HepG2 (cell line): ENCODE data around the gene ATP8A2. TPM values are rescaled to one million over a fixed set of nuclear protein-coding genes. Genes with fewer than 3 reads are reported as not detected.

Experiments used
- HDAC2 ChIP-seq: sonication (generic); formaldehyde crosslinking; IDR thresholded peaks from 2 replicates; pipeline ENCODE4 v1.4.0; 2020; ENCODE audit warnings: missing genetic modification reagents
- PAWR ChIP-seq: sonication (generic); formaldehyde crosslinking; IDR thresholded peaks from 2 replicates; pipeline ENCODE4 v1.4.0; 2020; ENCODE audit warnings: missing genetic modification reagents, mild to moderate bottlenecking, borderline replicate concordance
- TGIF2 ChIP-seq: IDR thresholded peaks from 2 replicates; pipeline ENCODE4 v1.6.1; 2016; ENCODE audit warnings: control low read depth, missing compliant biosample characterization
- ZNF274 ChIP-seq: sonication (generic); formaldehyde crosslinking; IDR thresholded peaks from 2 replicates; pipeline ENCODE4 v1.5.1; 2020; ENCODE audit warnings: mild to moderate bottlenecking, missing genetic modification reagents
- ZNF34 ChIP-seq: sonication (generic); formaldehyde crosslinking; IDR thresholded peaks from 2 replicates; pipeline ENCODE4 v1.4.0; 2020; ENCODE audit warnings: mild to moderate bottlenecking, missing genetic modification reagents, borderline replicate concordance
- ZNF501 ChIP-seq: sonication (generic); formaldehyde crosslinking; IDR thresholded peaks from 2 replicates; pipeline ENCODE4 v1.5.1; 2020; ENCODE audit warnings: mild to moderate bottlenecking, moderate library complexity, missing genetic modification reagents
- ZNF543 ChIP-seq: sonication (generic); formaldehyde crosslinking; IDR thresholded peaks from 2 replicates; pipeline ENCODE4 v1.4.0; 2020; ENCODE audit warnings: mild to moderate bottlenecking, missing genetic modification reagents
- ZNF740 ChIP-seq: sonication (generic); formaldehyde crosslinking; IDR thresholded peaks from 2 replicates; pipeline ENCODE4 v1.4.0; 2020; ENCODE audit warnings: missing genetic modification reagents
- polyA plus RNA-seq, 8 experiments: library from polyadenylated mRNA; depleted of rRNA in 3 of 8; stranded (reverse) in 7 of 8; unstranded in 1 of 8; fragments of >200 nt; fragmentation: Illumina TruSeq in 4 of 8; extraction: Trizol in 4 of 8; gene quantifications; 2 replicates each; pipeline versions ENCODE4 v1.2.1 to v1.2.3, GENCODE V29; 2011 to 2016; ENCODE audit warnings: low read depth in 4 of 8, missing spikeins in 1 of 8, mixed read lengths in 1 of 8; ENCODE audit not compliant: insufficient read depth in 1 of 8
- total RNA-seq, 5 experiments: library from RNA; depleted of rRNA; stranded (reverse); fragments of >200 nt; fragmentation: Illumina TruSeq; extraction: Trizol; gene quantifications; 2 replicates each; pipeline ENCODE4 v1.2.3, GENCODE V29; 2016; ENCODE audit warnings: low read depth in 1 of 5
- TF ChIP-seq, protein P1 (sequence below): IDR thresholded peaks from 2 replicates; pipeline ENCODE4 v1.4.0; 2020; ENCODE audit warnings: mild to moderate bottlenecking, missing genetic modification reagents
- TF ChIP-seq, protein P2 (sequence below): sonication (generic); formaldehyde crosslinking; conservative IDR thresholded peaks from 2 replicates; pipeline ENCODE4 v1.8.1; 2023; ENCODE audit warnings: missing genetic modification reagents

The ATP8A2 gene
- total and polyA plus RNA-seq, 2 of the 13 experiments (the other 11 are each of a cell fraction or from before 2014, with no cell fraction given): 0.09 TPM; not detected in 1

DNA sequence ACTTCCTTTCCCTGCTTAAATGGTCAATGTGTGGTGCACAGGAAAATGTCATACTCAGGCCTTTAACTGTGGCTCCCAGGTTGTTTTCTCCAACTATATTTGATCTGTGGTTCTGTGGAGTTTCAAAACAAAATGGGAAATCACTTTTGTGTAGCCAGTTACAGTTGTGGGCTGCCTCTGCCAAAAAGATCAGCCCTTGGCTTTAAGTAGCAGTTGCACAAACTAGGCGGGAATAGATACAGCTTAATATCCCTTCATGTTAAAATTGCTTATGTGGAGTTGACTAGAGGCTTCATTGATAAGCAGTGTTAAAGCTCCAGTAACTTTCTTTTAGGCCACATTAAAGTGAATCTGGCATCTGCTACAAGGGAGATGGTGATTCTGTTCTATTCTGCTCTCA is 395.2 kb downstream of the ATP8A2 start (continued):
- no peak for TF ChIP-seq PAWR (CRISPR knock-in tag)
- TF ChIP-seq, protein P1, sequence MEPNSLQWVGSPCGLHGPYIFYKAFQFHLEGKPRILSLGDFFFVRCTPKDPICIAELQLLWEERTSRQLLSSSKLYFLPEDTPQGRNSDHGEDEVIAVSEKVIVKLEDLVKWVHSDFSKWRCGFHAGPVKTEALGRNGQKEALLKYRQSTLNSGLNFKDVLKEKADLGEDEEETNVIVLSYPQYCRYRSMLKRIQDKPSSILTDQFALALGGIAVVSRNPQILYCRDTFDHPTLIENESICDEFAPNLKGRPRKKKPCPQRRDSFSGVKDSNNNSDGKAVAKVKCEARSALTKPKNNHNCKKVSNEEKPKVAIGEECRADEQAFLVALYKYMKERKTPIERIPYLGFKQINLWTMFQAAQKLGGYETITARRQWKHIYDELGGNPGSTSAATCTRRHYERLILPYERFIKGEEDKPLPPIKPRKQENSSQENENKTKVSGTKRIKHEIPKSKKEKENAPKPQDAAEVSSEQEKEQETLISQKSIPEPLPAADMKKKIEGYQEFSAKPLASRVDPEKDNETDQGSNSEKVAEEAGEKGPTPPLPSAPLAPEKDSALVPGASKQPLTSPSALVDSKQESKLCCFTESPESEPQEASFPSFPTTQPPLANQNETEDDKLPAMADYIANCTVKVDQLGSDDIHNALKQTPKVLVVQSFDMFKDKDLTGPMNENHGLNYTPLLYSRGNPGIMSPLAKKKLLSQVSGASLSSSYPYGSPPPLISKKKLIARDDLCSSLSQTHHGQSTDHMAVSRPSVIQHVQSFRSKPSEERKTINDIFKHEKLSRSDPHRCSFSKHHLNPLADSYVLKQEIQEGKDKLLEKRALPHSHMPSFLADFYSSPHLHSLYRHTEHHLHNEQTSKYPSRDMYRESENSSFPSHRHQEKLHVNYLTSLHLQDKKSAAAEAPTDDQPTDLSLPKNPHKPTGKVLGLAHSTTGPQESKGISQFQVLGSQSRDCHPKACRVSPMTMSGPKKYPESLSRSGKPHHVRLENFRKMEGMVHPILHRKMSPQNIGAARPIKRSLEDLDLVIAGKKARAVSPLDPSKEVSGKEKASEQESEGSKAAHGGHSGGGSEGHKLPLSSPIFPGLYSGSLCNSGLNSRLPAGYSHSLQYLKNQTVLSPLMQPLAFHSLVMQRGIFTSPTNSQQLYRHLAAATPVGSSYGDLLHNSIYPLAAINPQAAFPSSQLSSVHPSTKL: no peak
- TF ChIP-seq, protein P2, sequence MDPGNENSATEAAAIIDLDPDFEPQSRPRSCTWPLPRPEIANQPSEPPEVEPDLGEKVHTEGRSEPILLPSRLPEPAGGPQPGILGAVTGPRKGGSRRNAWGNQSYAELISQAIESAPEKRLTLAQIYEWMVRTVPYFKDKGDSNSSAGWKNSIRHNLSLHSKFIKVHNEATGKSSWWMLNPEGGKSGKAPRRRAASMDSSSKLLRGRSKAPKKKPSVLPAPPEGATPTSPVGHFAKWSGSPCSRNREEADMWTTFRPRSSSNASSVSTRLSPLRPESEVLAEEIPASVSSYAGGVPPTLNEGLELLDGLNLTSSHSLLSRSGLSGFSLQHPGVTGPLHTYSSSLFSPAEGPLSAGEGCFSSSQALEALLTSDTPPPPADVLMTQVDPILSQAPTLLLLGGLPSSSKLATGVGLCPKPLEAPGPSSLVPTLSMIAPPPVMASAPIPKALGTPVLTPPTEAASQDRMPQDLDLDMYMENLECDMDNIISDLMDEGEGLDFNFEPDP (CRISPR knock-in tag): no peak
- TF ChIP-seq ZNF740: no peak
- TF ChIP-seq ZNF501 (CRISPR knock-in tag): no peak
- no peak for TF ChIP-seq HDAC2 (CRISPR knock-in tag)
- no peak for TF ChIP-seq TGIF2 (CRISPR knock-in tag)
- TF ChIP-seq ZNF34 (CRISPR knock-in tag): no peak
- TF ChIP-seq ZNF274: no peak
- TF ChIP-seq ZNF543 (CRISPR knock-in tag): no peak
